Fibroblast of skin of abdomen (primary cell): ENCODE results near the gene HDAC10.
"Not testable (repeated sequence)": the region's sequence is repeated elsewhere in the genome, so short reads cannot be mapped to it uniquely, and the experiment has no call there.

ENCODE experiments used
- DNase-seq: peaks from one replicate; pipeline ENCODE4 v3.0.0-alpha.2; 2013

HDAC10 gene

DNA sequence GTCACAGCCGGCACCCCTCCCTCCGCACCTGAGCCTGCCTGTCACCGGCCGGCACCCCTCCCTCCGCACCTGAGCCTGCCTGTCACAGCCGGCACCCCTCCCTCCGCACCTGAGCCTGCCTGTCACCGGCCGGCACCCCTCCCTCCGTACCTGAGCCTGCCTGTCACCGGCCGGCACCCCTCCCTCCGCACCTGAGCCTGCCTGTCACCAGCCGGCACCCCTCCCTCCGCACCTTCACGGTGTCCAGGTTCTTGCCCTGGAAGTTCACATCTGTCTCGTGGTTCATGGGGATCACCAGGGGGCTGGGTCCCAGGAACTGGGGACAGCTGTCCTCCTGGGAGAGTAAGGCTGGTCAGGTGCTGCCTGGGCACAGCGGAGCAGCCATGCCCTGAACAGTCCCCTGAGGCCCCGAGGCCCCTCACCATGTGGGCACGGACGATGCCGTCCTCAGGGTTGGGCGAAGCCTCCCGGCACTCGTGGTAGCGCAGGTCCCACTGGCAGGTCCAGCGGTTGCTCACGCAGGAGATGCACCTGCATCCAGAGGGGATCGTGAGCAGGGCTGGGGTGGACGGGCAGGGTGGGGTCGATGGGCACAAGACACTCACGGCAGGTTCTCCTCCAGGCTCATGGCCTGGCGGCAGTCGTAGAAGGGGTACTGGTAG lies 34.6 kb upstream of the HDAC10 start:
- no peak for DNase-seq

DNA sequence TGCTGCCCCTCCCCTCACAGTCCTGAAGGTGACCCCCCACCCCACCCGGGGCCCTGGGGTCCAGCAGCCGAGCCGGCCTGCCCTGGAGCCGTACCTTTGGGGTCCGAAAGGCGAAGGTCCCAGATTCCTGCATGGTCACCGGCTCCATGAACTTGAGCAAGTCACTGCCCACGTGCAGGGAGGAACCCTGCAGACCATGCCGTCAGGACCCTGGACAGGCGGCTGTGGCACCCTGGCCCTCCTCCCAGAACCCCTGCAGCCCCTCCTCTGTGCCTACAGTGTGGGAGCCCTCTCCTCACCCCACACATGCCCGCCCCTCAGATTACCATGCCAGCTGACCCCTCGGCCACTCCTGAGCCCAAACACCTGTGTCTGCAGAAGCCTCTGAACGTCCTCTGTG lies 33.4 kb upstream of the HDAC10 start:
- no peak for DNase-seq

DNA sequence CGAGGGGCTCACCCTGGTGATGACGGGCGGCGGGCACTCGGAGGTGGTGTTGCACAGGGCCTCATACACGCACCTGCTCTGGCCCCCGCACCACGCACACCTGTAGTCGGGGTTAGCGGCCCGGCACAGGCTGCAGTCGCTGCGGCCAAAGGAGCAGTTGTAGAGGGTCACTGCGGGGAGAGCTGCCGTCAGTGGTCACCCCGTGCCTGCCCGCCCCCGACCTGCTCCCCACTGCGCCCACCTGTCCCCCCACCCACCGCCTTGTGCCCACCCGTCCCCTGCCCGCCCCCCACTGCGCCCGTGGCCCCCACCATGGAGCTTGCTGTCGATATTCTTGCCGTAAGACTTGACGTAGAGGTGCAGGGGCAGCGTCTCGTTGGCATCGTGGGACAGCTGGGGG lies 32.8 kb upstream of the HDAC10 start:
- DNase-seq: no peak

DNA sequence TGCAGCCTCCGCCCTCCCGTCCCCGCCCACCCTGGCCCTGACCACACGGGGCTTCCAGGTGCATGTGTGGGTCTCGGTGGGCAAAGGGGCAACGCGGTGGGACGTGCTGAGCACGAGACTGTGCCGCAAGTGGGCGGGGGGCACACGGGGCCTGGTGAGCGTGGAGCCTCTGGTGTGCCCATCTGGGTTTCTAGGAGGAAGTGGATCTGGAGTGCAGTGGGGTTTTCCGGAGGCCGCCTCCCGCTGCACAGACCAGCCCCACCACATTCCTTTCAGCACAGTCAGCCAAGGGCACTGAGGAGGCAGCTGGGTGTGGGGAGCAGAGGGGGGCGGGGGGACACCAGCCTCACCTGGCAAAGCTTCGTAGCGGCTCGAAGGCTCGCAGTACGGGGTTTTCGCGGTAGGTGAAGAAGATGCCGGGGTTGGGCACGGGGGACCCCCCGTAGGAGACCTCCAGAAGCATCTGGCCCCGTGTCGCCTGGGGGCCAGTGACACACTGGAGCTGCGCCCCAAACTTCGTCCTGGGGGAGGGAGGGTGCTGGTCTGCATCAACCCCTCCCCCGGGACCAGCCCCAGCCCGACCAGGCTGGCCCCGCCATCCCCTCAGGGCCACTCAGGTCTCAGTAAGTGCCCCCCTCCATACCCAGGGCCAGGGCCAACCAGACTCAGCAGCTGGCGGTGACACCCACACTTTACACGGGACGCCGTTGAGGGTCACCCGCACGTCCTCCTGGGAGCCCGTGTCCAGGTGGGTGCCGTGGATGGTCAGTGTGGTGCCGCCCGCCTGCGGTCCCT lies 31.5 kb upstream of the HDAC10 start:
- DNase-seq: peak; percentile 68

DNA sequence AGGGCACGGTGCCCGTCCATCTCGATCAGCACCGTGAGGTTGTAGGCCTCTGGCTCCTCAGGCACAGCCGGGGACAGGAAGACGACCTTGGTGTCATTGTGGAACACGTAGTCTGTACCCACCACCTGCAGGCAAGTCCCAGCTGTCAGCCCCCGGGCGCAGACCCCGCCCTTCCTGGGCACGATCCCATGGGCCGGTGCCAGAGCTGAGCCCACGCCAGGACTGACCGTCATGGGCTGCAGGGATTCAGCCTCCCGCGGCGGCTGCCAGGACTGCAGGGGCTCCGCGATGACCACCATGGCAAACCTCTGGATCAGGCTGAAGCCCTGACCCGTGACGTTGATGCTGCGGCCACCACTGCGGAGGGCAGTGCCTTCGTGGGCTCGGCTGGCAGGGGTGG lies 30.9 kb upstream of the HDAC10 start:
- no peak for DNase-seq

DNA sequence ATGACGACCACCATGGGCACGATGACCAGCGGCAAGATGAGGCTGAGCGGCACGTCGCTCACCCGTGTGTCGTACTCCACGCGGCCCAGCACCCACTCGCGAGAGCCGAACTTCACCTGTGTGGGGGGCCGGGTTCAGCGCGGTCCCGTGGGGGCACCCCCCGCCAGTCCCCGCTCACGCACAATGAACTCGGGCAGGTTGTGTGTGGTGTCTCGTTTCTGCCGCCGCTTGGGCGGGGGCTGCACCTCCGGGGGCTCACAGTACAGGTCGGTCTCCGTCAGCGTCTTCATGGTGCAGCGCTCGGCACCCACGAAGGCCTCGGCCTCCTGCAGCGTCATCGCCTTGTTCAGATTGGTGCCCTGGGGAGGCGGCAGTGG lies 30.3 kb upstream of the HDAC10 start:
- no peak for DNase-seq

DNA sequence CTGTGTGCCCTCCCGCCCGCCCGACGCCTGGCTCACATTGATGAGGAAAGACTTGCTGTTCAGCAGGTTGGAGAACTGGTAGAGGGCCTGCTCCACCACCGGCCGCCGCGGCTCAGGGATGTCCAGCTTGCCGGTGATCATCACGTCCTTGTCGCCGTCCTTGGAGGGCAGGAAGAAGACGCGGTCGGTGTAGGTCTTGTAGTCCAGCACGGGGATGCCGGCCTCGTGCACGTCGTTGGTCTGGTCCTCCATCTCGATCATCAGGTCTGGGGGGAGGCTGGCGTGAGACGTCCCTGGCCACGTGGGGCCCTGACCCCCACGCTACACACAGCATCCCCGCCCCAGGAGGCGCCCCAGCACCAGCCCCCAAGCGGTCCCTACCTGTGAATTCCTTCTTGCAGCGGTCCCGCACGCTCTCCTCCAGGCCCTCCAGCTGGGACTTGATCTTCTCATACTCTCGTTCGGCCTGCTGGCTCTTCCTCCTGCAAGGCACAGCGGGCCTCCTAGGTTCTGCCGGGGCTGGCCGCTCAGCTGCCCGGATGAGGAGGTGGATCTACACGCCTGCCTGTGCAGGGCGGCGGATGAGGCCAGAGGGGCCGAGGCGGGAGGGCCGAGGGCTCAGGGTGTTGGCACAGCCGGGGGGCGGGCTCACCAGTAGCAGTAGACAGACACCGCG lies 29.8 kb upstream of the HDAC10 start:
- DNase-seq: no peak

DNA sequence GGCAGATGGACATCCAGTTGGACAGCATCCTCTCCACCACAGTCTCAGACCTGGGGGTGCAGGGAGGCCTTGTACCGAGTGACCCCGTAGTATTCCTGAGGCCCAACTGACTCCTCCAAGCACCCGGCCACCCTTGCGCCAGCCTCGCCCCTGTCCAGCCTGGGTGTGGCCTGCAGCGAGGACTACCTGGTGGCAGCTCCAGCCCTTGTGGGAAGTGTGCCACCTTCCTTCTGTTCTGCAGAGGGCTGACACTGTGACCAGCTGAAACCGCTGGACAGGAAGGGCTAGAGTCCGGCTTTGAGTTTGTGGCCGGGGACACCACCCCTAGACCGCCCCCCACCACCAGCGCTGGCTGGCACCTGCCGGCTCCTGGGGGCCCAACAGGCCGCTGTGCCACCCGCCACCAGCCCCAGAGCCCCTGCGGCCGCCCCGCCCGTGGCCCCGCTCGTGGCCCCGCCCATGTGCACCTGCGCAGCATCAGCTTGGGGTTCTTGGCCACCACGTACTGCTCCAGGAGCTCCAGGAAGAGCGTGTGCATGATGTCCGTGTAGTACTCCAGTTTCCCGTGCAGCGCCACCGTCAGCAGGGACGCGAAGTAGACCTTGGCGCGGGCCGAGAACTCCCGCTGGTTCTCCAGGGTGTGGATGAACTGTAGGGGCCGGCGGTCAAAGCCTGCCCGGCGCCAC lies 29.1 kb upstream of the HDAC10 start:
- DNase-seq: no peak

DNA sequence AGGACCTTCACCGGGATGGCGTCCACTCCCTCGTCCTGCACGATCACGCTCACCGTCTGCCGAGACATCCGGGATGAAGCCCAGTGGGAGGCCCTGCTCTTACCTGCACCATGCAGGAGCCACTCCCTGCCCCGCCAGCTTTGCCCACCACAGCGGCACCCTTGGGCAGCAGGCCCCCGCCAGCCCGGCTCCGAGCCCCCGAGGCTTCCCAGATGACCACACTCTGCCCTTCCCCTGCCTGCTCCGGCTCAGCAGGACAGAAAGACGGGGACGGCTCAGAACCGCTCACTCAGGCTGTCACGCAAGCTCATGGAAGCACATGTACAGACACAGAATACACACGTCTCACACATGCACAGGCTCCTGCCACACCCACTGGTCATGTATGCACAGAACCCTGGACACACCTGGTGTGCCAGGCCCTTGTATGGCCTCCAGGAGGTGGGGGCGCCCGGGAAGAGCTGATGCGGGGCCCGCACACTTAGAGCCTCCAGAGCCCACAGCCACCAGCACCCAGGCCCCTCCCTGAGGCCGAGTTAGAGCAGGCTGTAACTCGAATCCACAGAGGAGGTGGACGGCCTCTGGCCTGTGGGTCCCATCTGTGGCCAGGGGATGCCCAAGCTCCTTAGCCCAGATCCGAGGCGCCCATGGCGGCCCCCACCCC lies 28.0 kb upstream of the HDAC10 start:
- no peak for DNase-seq

DNA sequence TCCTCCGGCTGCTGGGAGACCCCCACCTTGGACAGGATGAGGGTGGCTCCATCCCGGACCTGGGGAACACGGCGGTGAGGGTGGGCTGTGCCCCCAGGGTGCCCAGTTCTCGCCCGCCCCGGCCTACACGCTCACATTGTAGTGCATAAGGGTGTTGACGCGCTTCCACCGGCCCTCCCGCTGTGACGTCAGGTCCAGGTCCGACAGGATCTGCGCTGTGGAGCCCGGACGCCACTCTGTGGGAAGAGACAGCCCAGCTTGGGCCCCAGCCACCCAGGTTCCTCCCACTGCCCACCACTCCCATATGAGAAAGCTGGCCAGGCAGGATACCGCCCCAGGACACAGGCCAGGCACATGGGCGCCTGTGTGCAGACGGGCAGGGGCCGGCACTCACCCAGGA lies 27.4 kb upstream of the HDAC10 start:
- no peak for DNase-seq

DNA sequence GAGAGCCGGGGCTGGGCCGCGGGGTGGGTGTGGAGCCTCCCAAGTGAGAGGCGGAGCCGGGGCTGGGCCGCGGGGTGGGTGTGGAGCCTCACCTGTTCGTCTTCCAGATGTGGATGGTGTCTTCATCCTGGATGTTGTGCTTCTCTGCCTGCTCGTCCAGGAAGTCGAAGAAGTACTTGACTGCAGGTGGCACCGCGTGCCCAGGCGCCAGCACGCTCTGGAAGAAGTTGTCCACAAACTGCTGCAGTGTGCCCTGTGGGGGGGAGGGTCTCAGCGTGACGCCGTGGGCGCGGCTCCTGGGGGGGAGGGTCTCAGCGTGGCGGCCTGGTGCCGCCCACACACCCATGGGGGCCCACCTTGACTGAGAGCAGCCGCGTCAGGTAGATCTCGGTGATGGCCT lies 26.7 kb upstream of the HDAC10 start:
- DNase-seq: no peak

DNA sequence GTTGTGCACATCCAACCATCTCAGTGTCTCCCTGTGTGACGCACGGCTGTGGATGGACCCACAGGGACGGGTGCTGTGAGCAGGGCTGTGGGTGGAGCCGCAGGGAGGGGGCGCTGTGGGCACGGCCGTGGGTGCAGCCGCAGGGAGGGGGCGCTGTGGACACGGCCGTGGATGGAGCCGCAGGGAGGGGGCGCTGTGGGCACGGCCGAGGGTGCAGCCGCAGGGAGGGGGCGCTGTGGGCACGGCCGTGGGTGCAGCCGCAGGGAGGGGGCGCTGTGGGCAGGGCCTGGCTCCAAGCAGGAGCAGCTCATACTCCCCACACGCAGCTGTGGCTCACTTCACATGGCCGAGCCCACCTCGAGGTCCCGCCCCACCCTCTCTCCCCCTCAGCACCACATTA lies 25.1 kb upstream of the HDAC10 start:
- DNase-seq: peak; percentile 37

DNA sequence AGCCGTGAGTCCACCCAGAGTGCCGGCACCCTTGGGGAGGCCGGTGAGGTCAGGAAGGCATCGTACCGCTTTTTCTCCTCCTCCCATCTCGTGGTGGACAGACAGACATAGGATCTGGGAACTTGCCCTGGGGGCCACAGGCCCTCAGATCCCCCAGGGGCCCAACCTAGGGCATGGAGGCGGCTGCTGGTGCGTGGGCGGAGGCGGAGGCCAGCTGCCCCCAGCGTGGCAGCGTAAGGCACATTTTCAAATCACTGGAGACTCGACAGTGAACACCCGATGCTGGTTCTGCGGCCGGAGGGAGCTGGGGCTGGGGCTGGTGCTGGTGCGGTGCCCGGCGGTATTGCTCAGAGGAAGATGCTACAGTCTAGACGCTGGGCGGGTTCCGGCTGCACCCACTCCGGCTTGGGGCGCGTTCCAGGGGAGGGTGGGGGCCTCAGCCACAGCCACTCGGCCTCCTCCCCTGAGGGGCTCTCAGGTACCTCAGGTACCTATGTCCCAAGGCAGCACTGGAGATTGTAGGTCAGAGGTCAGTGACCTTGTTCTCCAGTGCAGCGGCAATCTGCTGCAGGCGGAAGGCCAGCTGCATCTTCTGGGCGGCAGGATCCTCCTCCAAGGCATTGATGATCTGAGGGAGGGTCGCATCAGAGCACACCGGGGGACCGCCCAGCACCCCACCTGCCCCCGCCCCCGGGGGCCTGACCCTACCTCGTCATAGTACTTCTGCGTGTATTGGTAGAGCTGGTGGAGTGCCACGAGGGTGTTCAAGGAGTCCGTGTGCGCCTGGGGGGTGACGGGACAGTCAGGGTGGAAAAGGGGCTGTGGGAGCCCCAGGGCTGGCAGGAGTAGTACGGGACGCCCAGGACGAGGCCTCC lies 24.4 kb upstream of the HDAC10 start:
- DNase-seq: no peak

DNA sequence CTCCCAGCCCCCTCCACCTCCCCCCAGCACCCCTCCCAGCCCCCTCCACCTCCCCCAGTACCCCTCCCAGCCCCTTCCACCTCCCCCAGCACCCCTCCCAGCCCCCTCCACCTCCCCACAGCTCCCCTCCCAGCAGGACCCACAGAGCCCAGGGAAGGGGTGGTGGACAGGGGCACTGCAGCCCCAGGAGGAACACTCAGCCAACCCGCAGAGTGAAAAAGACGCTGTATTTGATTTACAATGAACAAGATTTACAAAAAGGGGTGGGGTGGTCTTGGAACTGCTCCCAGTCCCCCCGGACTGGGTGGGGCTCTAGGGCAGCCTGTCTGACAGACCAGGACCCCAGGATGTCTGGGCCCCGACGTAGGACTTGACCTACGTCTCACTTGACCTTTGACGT lies 23.7 kb upstream of the HDAC10 start:
- no peak for DNase-seq

DNA sequence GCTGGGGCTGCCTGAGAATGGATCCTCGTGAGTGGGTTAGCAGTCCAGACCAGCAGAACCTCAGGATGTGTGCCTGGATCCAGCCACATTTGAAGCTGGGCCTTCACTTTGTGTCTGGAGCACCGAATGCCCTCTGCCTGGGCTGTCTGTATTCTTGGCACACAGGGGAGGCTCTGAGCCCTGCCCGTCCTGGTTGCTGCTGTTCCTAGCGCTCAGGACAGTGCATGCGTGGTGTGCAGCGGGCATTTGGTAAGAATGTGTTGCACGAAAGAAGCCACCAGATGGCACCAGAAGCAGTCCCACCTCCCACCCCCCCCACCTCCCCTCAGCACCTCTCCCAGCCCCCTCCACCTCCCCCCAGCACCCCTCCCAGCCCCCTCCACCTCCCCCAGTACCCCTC lies 23.2 kb upstream of the HDAC10 start:
- peak; percentile 57 for DNase-seq

DNA sequence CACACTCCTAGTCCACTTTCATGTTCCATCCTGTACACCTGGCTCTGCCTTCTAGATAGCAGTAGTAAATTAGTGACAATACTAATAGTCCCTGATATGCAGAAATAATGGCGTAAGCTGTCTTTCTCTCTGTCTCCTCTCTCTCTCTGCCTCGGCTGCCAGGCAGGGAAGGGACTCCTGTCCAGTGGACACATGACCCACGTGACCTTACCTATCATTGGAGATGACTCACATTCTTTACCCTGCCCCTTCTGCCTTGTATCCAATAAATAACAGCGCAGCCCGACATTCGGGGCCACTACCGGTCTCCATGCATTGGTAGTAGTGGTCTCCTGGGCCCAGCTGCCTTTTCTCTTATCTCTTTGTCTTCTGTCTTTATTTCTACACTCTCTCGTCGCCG lies 22.7 kb upstream of the HDAC10 start:
- not testable (repeated sequence) for DNase-seq

DNA sequence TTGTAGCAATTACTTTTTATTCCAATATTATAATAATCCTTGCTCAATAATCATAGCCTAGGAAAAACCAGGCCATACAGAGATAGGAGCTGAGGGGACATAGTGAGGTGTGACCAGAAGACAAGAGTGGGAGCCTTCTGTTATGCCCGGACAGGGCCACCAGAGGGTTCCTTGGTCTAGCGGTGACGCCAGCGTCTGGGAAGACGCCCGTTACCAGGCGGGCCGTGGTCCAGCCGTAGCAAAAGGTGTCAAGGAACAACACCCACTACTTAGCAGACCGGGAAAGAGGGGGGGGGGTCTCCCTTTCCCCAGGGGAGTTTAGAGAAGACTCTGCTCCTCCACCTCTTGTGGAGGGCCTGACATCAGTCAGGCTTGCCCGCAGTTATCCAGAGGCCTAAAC lies 22.3 kb upstream of the HDAC10 start:
- not testable (repeated sequence) for DNase-seq

DNA sequence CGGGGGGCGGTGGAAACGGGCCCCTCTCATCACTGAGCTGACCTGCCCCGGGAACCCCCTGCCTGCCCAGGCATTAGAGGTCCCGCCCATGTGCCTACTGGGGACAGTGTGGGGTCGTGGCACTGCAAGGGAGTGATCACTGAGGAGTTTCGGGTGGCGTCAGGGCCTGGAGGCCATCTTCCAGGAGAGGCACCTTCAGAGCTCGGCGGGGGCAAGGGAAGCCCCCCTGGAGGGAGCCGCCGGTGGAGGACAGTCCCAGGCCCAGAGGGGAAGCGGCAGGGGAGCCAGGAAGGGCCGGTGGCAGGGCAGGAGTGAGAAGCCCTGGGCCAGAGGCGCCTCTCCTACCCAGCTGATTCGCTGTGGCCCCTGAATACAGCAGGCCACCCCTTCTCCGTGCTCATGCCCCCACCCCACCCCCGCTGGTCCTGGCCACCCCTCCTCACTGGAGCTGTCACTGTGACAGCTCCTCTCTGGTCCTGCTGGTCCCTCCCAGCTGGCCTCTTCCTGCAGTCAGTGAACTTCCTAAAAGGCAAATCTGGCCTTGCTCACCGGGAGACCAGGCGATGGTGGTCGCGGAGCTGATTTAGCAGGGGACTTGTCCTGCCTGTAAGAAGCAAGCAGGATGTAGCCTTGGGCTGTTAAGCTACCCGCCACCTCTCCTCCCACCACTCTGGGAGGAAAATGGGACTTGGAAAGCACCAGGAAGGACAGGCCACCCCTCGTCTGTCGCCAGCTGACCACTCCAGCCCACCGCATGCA lies 21.2 kb upstream of the HDAC10 start:
- DNase-seq: no peak

DNA sequence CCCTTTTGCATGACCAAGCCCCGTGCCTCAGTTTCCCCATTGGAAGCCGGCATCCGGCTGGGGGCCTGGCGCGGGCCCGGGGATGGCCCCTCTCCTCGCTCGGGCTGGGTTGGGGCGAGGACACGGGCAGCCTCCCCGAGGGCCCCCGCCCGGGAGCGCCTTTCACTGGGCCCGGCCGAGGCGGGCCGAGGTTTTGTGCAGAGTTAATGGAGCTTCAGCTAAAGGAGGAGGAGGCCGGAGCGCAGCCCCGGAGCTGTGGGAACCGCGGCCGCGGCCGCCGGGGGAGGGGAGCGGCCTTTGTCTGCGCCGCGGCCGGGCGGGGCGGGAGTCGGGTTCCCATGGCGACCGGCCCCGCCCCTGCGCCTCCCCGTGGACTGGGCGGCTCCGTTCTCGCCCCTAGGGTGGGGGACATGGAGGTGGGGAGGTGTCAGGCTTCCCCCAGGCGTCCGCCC lies 20.5 kb upstream of the HDAC10 start:
- peak; percentile 58 for DNase-seq

DNA sequence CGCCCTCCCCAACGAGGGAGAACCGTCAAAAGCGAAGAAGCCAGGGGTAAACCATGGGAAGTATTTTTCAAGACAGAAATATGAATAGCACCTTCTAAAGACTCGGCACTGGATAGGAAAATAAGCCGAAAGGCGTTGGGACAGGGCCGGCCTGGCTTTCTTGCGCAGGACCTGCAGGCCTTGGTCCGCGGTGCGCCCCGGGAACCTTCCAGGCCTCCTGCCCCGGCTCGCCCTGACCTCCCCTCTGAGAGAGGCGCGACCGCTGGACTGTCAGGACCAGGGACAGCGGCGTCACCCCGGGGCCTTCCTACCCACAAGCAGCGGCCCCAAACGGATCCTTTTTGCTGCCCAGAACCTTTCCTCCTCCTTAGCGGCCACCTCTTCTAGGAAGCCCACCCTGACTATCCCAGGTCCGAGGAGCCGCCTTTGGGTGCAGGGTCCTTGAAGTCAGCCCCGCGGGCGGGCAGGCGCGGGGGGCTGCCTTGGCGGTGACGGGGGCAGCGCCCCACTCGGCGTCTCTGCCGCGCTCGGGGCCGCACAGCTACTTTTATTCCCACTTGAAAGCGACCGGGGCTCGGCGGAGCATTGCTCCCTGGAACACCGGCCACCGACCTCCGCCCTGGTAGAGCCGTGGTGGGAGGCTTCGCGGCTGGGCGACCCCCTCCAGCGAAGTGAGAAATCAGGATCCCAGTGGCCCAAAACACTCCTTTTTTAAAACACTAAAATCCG lies 19.8 kb upstream of the HDAC10 start:
- DNase-seq: peak; percentile 48
